H1 (cell line): ENCODE measurements around the gene MRPS34. TPM values are rescaled to one million over a fixed set of nuclear protein-coding genes. Genes with fewer than 3 reads are reported as not detected.

ENCODE experiments used
- CTCF ChIA-PET: fragments of 300-600 bp; sonication (Branson Sonifier 250); formaldehyde crosslinking; loops from one replicate; lab custom pipeline; 2021; ENCODE audit not compliant: partially characterized antibody; lab: Charles Lee
- POLR2A ChIA-PET: fragments of 300-600 bp; sonication (Branson Sonifier 250); formaldehyde crosslinking; loops from one replicate; lab custom pipeline; 2021; ENCODE audit warnings: inconsistent platforms; ENCODE audit not compliant: partially characterized antibody; lab: Charles Lee
- DNase-seq, 2 experiments: peaks; one replicate each; pipeline versions ENCODE4 v3.0.0 to v3.0.0-alpha.2; 2010 to 2022; ENCODE audit warnings: low spot score in 2 of 2, low read depth in 1 of 2, mixed read lengths in 1 of 2
- FAIRE-seq: peaks from 2 replicates; lab custom pipeline; 2011; peaks lifted over from hg19 to GRCh38; lab: Jason Lieb, UNC
- H2AFZ ChIP-seq: 2 replicates; pipeline ENCODE4 v1.8.1; 2012; ENCODE audit warnings: low read length, inconsistent platforms
- H2AK5ac ChIP-seq: 2 replicates; pipeline ENCODE4 v1.6.1; 2013; ENCODE audit warnings: low read depth, low read length
- H2BK120ac ChIP-seq: replicated peaks from 2 replicates; pipeline ENCODE3; 2013; ENCODE audit warnings: low read depth, low read length, inconsistent platforms
- H2BK12ac ChIP-seq: 2 replicates; pipeline ENCODE4 v1.6.1; 2013; ENCODE audit warnings: low read depth, low read length
- H2BK15ac ChIP-seq: 2 replicates; pipeline ENCODE4 v1.6.1; 2013; ENCODE audit warnings: low read length
- H2BK20ac ChIP-seq: 2 replicates; pipeline ENCODE4 v1.6.1; 2013; ENCODE audit warnings: low read length
- H2BK5ac ChIP-seq: 2 replicates; pipeline ENCODE4 v1.6.1; 2013; ENCODE audit warnings: low read depth, low read length
- H3K14ac ChIP-seq: 2 replicates; pipeline ENCODE4 v1.6.1; 2013; ENCODE audit warnings: inconsistent platforms; ENCODE audit not compliant: insufficient read length
- H3K18ac ChIP-seq: 2 replicates; pipeline ENCODE4 v1.6.1; 2013; ENCODE audit warnings: low read length; ENCODE audit errors: extremely low read depth
- H3K23ac ChIP-seq: 2 replicates; pipeline ENCODE4 v1.6.1; 2013; ENCODE audit warnings: inconsistent platforms; ENCODE audit not compliant: insufficient read length
- H3K23me2 ChIP-seq: 2 replicates; pipeline ENCODE4 v1.6.1; 2013; ENCODE audit warnings: low read depth, low read length
- H3K27ac ChIP-seq: 2 replicates; pipeline ENCODE4 v1.6.1; 2011; ENCODE audit warnings: low read depth, low read length, inconsistent platforms
- H3K27me3 ChIP-seq, 4 experiments: replicated peaks in 1 of 4; 1 replicate in 1 of 4; 2 replicates in 3 of 4; pipeline versions ENCODE4 v1.6.1 to v1.8.1; 2011 to 2013; ENCODE audit warnings: low read length in 3 of 4, mild to moderate bottlenecking in 3 of 4, inconsistent platforms in 2 of 4, mixed read lengths in 2 of 4, moderate library complexity in 1 of 4; ENCODE audit not compliant: control insufficient read depth in 3 of 4, insufficient read depth in 3 of 4; ENCODE audit errors: extremely low read depth in 1 of 4
- H3K36me3 ChIP-seq, 4 experiments: 2 replicates each; pipeline versions ENCODE4 v1.6.1 to v1.8.1; 2011 to 2013; ENCODE audit warnings: mild to moderate bottlenecking in 4 of 4, low read length in 3 of 4, moderate library complexity in 2 of 4, control low read depth in 1 of 4, inconsistent platforms in 1 of 4; ENCODE audit not compliant: insufficient read depth in 4 of 4, control insufficient read depth in 2 of 4
- H3K4ac ChIP-seq: replicated peaks from 2 replicates; pipeline ENCODE3; 2013; ENCODE audit warnings: low read length, low read depth, mixed read lengths, inconsistent platforms; ENCODE audit not compliant: insufficient read length
- H3K4me1 ChIP-seq, 4 experiments: replicated peaks in 1 of 4; 1 replicate in 1 of 4; 2 replicates in 3 of 4; pipeline versions ENCODE4 v1.6.1 to v1.8.1; 2011 to 2013; ENCODE audit warnings: low read length in 3 of 4, inconsistent platforms in 2 of 4, mixed read lengths in 1 of 4; ENCODE audit not compliant: insufficient read depth in 4 of 4, control insufficient read depth in 3 of 4
- H3K4me2 ChIP-seq, 2 experiments: 2 replicates each; pipeline versions ENCODE4 v1.6.1 to v1.8.1; 2011 to 2013; ENCODE audit warnings: low read depth in 2 of 2, low read length in 2 of 2, control low read depth in 1 of 2, inconsistent platforms in 1 of 2, mild to moderate bottlenecking in 1 of 2; ENCODE audit not compliant: insufficient read depth in 1 of 2
- H3K4me3 ChIP-seq, 4 experiments: fragments of 200-600, 300-600 bp in 1 of 4; sonication (generic), shearing (Covaris generic), sonication (Bioruptor Twin) in 1 of 4; 2 replicates each; pipeline versions ENCODE4 v1.5.1 to v1.8.1; 2011 to 2016; ENCODE audit warnings: low read length in 4 of 4, low read depth in 3 of 4, control low read depth in 2 of 4, inconsistent platforms in 2 of 4, mild to moderate bottlenecking in 2 of 4, mixed read lengths in 1 of 4, moderate library complexity in 1 of 4; ENCODE audit not compliant: insufficient read depth in 2 of 4; ENCODE audit errors: extremely low read depth in 1 of 4
- H3K56ac ChIP-seq: replicated peaks from 2 replicates; pipeline ENCODE3; 2013; ENCODE audit warnings: low read depth, mild to moderate bottlenecking, mixed read lengths, low read length, inconsistent platforms; ENCODE audit not compliant: insufficient read length
- H3K79me1 ChIP-seq: 2 replicates; pipeline ENCODE4 v1.6.1; 2013; ENCODE audit warnings: low read depth, low read length, control low read depth
- H3K79me2 ChIP-seq, 2 experiments: 2 replicates each; pipeline versions ENCODE4 v1.6.1 to v1.8.1; 2012 to 2013; ENCODE audit warnings: low read length in 2 of 2, mild to moderate bottlenecking in 2 of 2, inconsistent platforms in 1 of 2; ENCODE audit not compliant: insufficient read depth in 2 of 2, control insufficient read depth in 1 of 2
- H3K9ac ChIP-seq, 4 experiments: replicated peaks in 1 of 4; 1 replicate in 1 of 4; 2 replicates in 3 of 4; pipeline versions ENCODE4 v1.6.1 to v1.8.1; 2011 to 2013; ENCODE audit warnings: low read depth in 3 of 4, low read length in 3 of 4, control low read depth in 2 of 4, mild to moderate bottlenecking in 2 of 4, moderate library complexity in 2 of 4, inconsistent platforms in 1 of 4; ENCODE audit errors: extremely low read depth in 1 of 4
- H3K9me3 ChIP-seq, 2 experiments: 2 replicates each; pipeline versions ENCODE4 v1.6.1 to v1.8.1; 2012 to 2013; ENCODE audit warnings: mild to moderate bottlenecking in 2 of 2, moderate library complexity in 2 of 2, control low read depth in 1 of 2, inconsistent platforms in 1 of 2, low read depth in 1 of 2, low read length in 1 of 2, mixed read lengths in 1 of 2; ENCODE audit not compliant: insufficient read depth in 2 of 2
- H4K20me1 ChIP-seq, 2 experiments: replicated peaks in 1 of 2; 2 replicates each; pipeline versions ENCODE3 to v1.8.1; 2011 to 2013; ENCODE audit warnings: inconsistent platforms in 2 of 2, low read length in 2 of 2, mild to moderate bottlenecking in 1 of 2; ENCODE audit not compliant: insufficient read depth in 2 of 2, control insufficient read depth in 1 of 2
- H4K5ac ChIP-seq: 2 replicates; pipeline ENCODE4 v1.6.1; 2013; ENCODE audit warnings: low read length, low read depth, mixed read lengths, inconsistent platforms; ENCODE audit not compliant: insufficient read length
- H4K8ac ChIP-seq: 2 replicates; pipeline ENCODE4 v1.8.0; 2013; ENCODE audit warnings: mild to moderate bottlenecking, moderate library complexity, low read length, inconsistent platforms; ENCODE audit not compliant: insufficient read depth; ENCODE audit errors: extremely low read depth
- H4K91ac ChIP-seq: replicated peaks from 2 replicates; pipeline ENCODE3; 2013; ENCODE audit warnings: low read length, mixed read lengths, inconsistent platforms; ENCODE audit not compliant: insufficient read length
- ASH2L ChIP-seq: fragments of 200-600, 300-600 bp; sonication (generic); IDR thresholded peaks from one replicate; pipeline ENCODE4 v1.7.1; 2017; ENCODE audit warnings: low read length
- BRCA1 ChIP-seq: IDR thresholded peaks from 2 replicates; pipeline ENCODE4 v1.6.1; 2012; ENCODE audit warnings: low read depth, low read length, improper control_type of control experiment
- CBX8 ChIP-seq: fragments of 300-800, 300-1000 bp; sonication (generic); IDR thresholded peaks from 2 replicates; pipeline ENCODE4 v1.7.1; 2016; ENCODE audit warnings: low read depth, low read length, borderline replicate concordance
- HDAC2 ChIP-seq, 2 experiments: fragments of 300-600 bp in 1 of 2; sonication (generic) in 1 of 2; IDR thresholded peaks; 2 replicates each; pipeline ENCODE4 v1.6.1; 2011 to 2012; ENCODE audit warnings: low read depth in 2 of 2, low read length in 2 of 2, mild to moderate bottlenecking in 2 of 2, moderate library complexity in 2 of 2, borderline replicate concordance in 1 of 2, inconsistent platforms in 1 of 2
- KDM4A ChIP-seq: IDR thresholded peaks from one replicate; pipeline ENCODE4 v1.7.1; 2012; ENCODE audit warnings: low read depth, mild to moderate bottlenecking, moderate library complexity, low read length, inconsistent platforms; ENCODE audit not compliant: severe bottlenecking
- SUZ12 ChIP-seq: fragments of 200-600 bp; sonication (generic); IDR thresholded peaks from 2 replicates; pipeline ENCODE4 v1.6.1; 2012; ENCODE audit warnings: mild to moderate bottlenecking, inconsistent platforms, low read length, moderate library complexity, mixed read lengths
- TAF7 ChIP-seq: optimal IDR thresholded peaks from 2 replicates; pipeline ENCODE3; 2011; ENCODE audit warnings: low read depth, mild to moderate bottlenecking, inconsistent platforms, low read length, moderate library complexity, borderline replicate concordance
- TBP ChIP-seq: IDR thresholded peaks from 2 replicates; pipeline ENCODE4 v1.6.1; 2011; ENCODE audit warnings: low read depth, low read length, improper control_type of control experiment
- TCF12 ChIP-seq: IDR thresholded peaks from 2 replicates; pipeline ENCODE4 v1.6.1; 2011; ENCODE audit warnings: low read depth, mild to moderate bottlenecking, low read length
- YY1 ChIP-seq: IDR thresholded peaks from 2 replicates; pipeline ENCODE4 v1.6.1; 2011; ENCODE audit warnings: low read depth, mild to moderate bottlenecking, low read length
- ZNF274 ChIP-seq: IDR thresholded peaks from 2 replicates; pipeline ENCODE4 v1.7.0; 2012; ENCODE audit warnings: low read length, borderline replicate concordance; ENCODE audit errors: extremely low read depth
- WGBS, 2 experiments: shearing (Covaris generic) in 1 of 2; methylation state at CpG; one replicate each; pipeline versions ENCODE4 v1.1.6 to v1.1.7; 2013 to 2015; ENCODE audit warnings: low lambda C conversion rate in 2 of 2, mixed read lengths in 2 of 2, inconsistent platforms in 1 of 2, low coverage in 1 of 2, missing lambda C conversion rate in 1 of 2; ENCODE audit not compliant: insufficient replicate concordance in 2 of 2, insufficient coverage in 1 of 2, insufficient read length in 1 of 2; ENCODE audit errors: extremely low coverage in 1 of 2, missing lambda C conversion rate in 1 of 2; 5-methylcytosine and 5-hydroxymethylcytosine counted together
- polyA plus RNA-seq, 7 experiments: library from polyadenylated mRNA; depleted of rRNA in 3 of 7; stranded (reverse) in 5 of 7; unstranded in 2 of 7; fragments of >200 nt in 5 of 7; fragments of 200-250 nt in 2 of 7; gene quantifications; 1 replicate in 5 of 7; 2 replicates in 1 of 7; 4 replicates in 1 of 7; pipeline versions ENCODE4 v1.2.1 to v1.2.3, GENCODE V29; 2011 to 2013; ENCODE audit warnings: missing spikeins in 2 of 7, mixed read lengths in 2 of 7
- total RNA-seq: library from RNA; stranded (reverse); fragmentation: NEBNext Ultra II Directional; extraction: Animal tissue kit (Norgen Biotek cat#: 25700); gene quantifications from 2 replicates; pipeline ENCODE4 v1.2.1, GENCODE V29; 2021

Gene MRPS34
- total and polyA plus RNA-seq, 2 of the 8 experiments (the other 6 are each of a cell fraction or from before 2014, with no cell fraction given), result 168 to 252 TPM

GRCh38 chr16:1794221-1794871 lies 21.4 kb upstream of the MRPS34 start:
- Histone ChIP-seq H3K9ac (no peak overlapping the region), H2BK15ac (no peak overlapping the region), H2AK5ac (no peak overlapping the region), H2BK5ac (no peak overlapping the region), H3K23me2 (no peaks in the 10 kb centered on the region), H3K79me2 (no peaks in the 10 kb centered on the region), H2BK120ac (no peak overlapping the region), H2BK12ac (no peak overlapping the region), H3K79me1 (no peaks in the 10 kb centered on the region; the same call in 1 of the 2 replicates), H3K4me2 (no peak overlapping the region), H3K56ac (no peak overlapping the region), H3K27ac (no peak overlapping the region), H3K36me3 (peaks cover 0 to 20% (median 0%) of the 10 kb centered on the region in 4 experiments; a peak in 2 of 8 replicates), H3K27me3 (no peaks in the 10 kb centered on the region), H3K4ac (no peak overlapping the region), H3K18ac (no peak overlapping the region), H4K5ac (no peak overlapping the region), H3K4me3 (no peak overlapping the region), H4K20me1 (peaks cover 0 to 2% of the 10 kb centered on the region in 2 experiments), H2BK20ac (no peak overlapping the region), H3K4me1 (no peaks in the 10 kb centered on the region), H3K23ac (no peak overlapping the region), H3K14ac (no peak overlapping the region), H3K9me3 (peaks cover 12 to 13% of the 10 kb centered on the region in 2 experiments), H4K8ac (no peak overlapping the region; the same call in 1 of the 2 replicates), H2AFZ (no peak overlapping the region), H4K91ac (no peak overlapping the region)
- ChIA-PET POLR2A (interaction anchor here (3.3 to 4.2 kb wide), 3 partner anchors 12 to 23 kb away, joined by 19 to 26 read pairs (median 26); partner anchors contain the start of genes EME2, MRPS34, NME3 and NUBP2), CTCF (interaction anchor here (0.6 to 2.2 kb wide), 6 partner anchors 16 to 48 kb away, joined by 3 to 6 read pairs (median 5); partner anchors contain the start of genes EME2 and MRPS34)
- no peak for TF ChIP-seq KDM4A
- TF ChIP-seq HDAC2 (IDR thresholded peaks at IDR 0.05; ENCODE audit: borderline replicate concordance in 1 of 2, low read depth in 2 of 2, low read length in 2 of 2), result no peak
- TF ChIP-seq YY1, result no peak
- no peak for TF ChIP-seq ASH2L
- no peak for TF ChIP-seq SUZ12
- TF ChIP-seq ZNF274, result no peak
- TF ChIP-seq CBX8, result no peak
- TF ChIP-seq BRCA1, result no peak
- no peak for TF ChIP-seq TBP
- no peak for TF ChIP-seq TCF12
- no peak for TF ChIP-seq TAF7
- FAIRE-seq, result no peak
- WGBS, 2 experiments, result 78% methylated on average over 11 of the region's 18 CpGs; no CpG with 5 or more reads in 1 of the 2 experiments
- no peak for DNase-seq
